BE2C (cell line): ENCODE data around the gene ZNF768. TPM values are rescaled to one million over a fixed set of nuclear protein-coding genes. Genes with fewer than 3 reads are reported as not detected.

Experiments
- DNase-seq: peaks from one replicate; pipeline ENCODE4 v3.0.0-alpha.2; 2020
- H3K27me3 ChIP-seq: fragments of 250-450 bp; sonication (Bioruptor Pico); 2 replicates; pipeline ENCODE4 v1.5.1; 2020; ENCODE audit warnings: mild to moderate bottlenecking
- H3K36me3 ChIP-seq: fragments of 250-450 bp; sonication (Bioruptor Pico); 2 replicates; pipeline ENCODE4 v1.5.1; 2020; ENCODE audit warnings: mild to moderate bottlenecking
- H3K4me1 ChIP-seq: fragments of 250-450 bp; sonication (Bioruptor Pico); 2 replicates; pipeline ENCODE4 v1.5.1; 2020
- H3K4me3 ChIP-seq: 2 replicates; pipeline ENCODE4 v1.5.1; 2011; ENCODE audit warnings: low read depth, low read length
- H3K9me3 ChIP-seq: fragments of 250-450 bp; sonication (Bioruptor Pico); 2 replicates; pipeline ENCODE4 v1.5.1; 2020
- CTCF ChIP-seq: IDR thresholded peaks from 2 replicates; pipeline ENCODE4 v1.5.1; 2012; ENCODE audit warnings: mild to moderate bottlenecking, low read depth, low read length
- polyA plus RNA-seq: library from polyadenylated mRNA; unstranded; fragments of >200 nt; gene quantifications from one replicate; pipeline ENCODE4 v1.2.1, GENCODE V29; 2012; ENCODE audit warnings: low read depth, missing spikeins; ENCODE audit not compliant: insufficient read length, insufficient read depth

Gene ZNF768
- 131 TPM for polyA plus RNA-seq

- H3K27me3 ChIP-seq, result no peaks in the 10 kb centered on the region
- no peak for TF ChIP-seq CTCF
- DNase-seq, result no peak
- H3K4me3 ChIP-seq, result peak within 1 kb of the TSS; percentile 76
- peaks cover 3% of the 10 kb centered on the region for H3K4me1 ChIP-seq
- H3K36me3 ChIP-seq, result peaks cover 7% of the 10 kb centered on the region
- no peaks in the 10 kb centered on the region for H3K9me3 ChIP-seq
Observed at GRCh38 chr16:30526137-30526822, at the start of gene ZNF768. Gene ZNF768, minus strand, starts transcription at chr16:30526566. Its CDS starts 153 bp downstream, at chr16:30526413.

GRCh38 chr16:30574678-30575077 is 48.3 kb upstream of the ZNF768 start:
- Histone ChIP-seq H3K9me3 (no peaks in the 10 kb centered on the region), H3K36me3 (peaks cover 18% of the 10 kb centered on the region), H3K4me3 (no peak overlapping the region), H3K4me1 (no peaks in the 10 kb centered on the region; the same call in 1 of the 2 replicates), H3K27me3 (no peaks in the 10 kb centered on the region)
- no peak for DNase-seq
- TF ChIP-seq CTCF, result no peak

GRCh38 chr16:30571445-30572322 is 45.3 kb upstream of the ZNF768 start, which contains the start of gene ZNF688:
Gene ZNF688, minus strand, starts transcription at chr16:30571714. Its CDS starts 85 bp downstream, at chr16:30571629.
- H3K4me3 ChIP-seq, result peak within 1 kb of the TSS; percentile 84
- H3K27me3 ChIP-seq, result no peaks in the 10 kb centered on the region
- no peaks in the 10 kb centered on the region for H3K9me3 ChIP-seq
- no peaks in the 10 kb centered on the region; the same call in 1 of the 2 replicates for H3K4me1 ChIP-seq
- TF ChIP-seq CTCF, result no peak
- 0 out of 2 replicates have a peak, but pooled peaks cover 3% of the 10 kb centered on the region for H3K36me3 ChIP-seq
- DNase-seq, result peak; percentile 93

GRCh38 chr16:30570636-30571444 is 44.5 kb upstream of the ZNF768 start:
- TF ChIP-seq CTCF, result no peak
- H3K9me3 ChIP-seq, result no peaks in the 10 kb centered on the region
- H3K36me3 ChIP-seq, result no peaks in the 10 kb centered on the region
- peak overlapping the region; percentile 84 for H3K4me3 ChIP-seq
- no peaks in the 10 kb centered on the region; the same call in 1 of the 2 replicates for H3K4me1 ChIP-seq
- DNase-seq, result peak; percentile 37
- H3K27me3 ChIP-seq, result no peaks in the 10 kb centered on the region

GRCh38 chr16:30569746-30570635 is 43.6 kb upstream of the ZNF768 start:
- Histone ChIP-seq H3K36me3 (no peaks in the 10 kb centered on the region), H3K4me1 (no peaks in the 10 kb centered on the region; the same call in 1 of the 2 replicates), H3K27me3 (no peaks in the 10 kb centered on the region), H3K9me3 (no peaks in the 10 kb centered on the region), H3K4me3 (no peak overlapping the region)
- no peak for TF ChIP-seq CTCF
- DNase-seq, result no peak
